H1 (cell line): ENCODE results near the gene RIMBP2. TPM values are rescaled to one million over a fixed set of nuclear protein-coding genes. Genes with fewer than 3 reads are reported as not detected.

Experiments used
- BACH1 ChIP-seq: IDR thresholded peaks from 2 replicates; pipeline ENCODE4 v1.6.1; 2012; ENCODE audit warnings: low read length, improper control_type of control experiment
- BCL11A ChIP-seq, 2 experiments: IDR thresholded peaks; one replicate each; pipeline ENCODE4 v1.6.1; 2011; ENCODE audit warnings: low read depth in 2 of 2, low read length in 2 of 2, mild to moderate bottlenecking in 2 of 2
- BRCA1 ChIP-seq: IDR thresholded peaks from 2 replicates; pipeline ENCODE4 v1.6.1; 2012; ENCODE audit warnings: low read depth, low read length, improper control_type of control experiment
- EZH2 ChIP-seq: fragments of 200-600 bp; sonication (generic); IDR thresholded peaks from 2 replicates; pipeline ENCODE4 v1.7.1; 2012; ENCODE audit warnings: low read depth, mild to moderate bottlenecking, moderate library complexity, low read length, inconsistent platforms; ENCODE audit not compliant: severe bottlenecking
- FOSL1 ChIP-seq: IDR thresholded peaks from 2 replicates; pipeline ENCODE4 v1.6.1; 2011; ENCODE audit warnings: mild to moderate bottlenecking, low read depth, low read length, moderate library complexity; ENCODE audit not compliant: insufficient read depth
- HDAC2 ChIP-seq, 2 experiments: fragments of 300-600 bp in 1 of 2; sonication (generic) in 1 of 2; IDR thresholded peaks; 2 replicates each; pipeline ENCODE4 v1.6.1; 2011 to 2012; ENCODE audit warnings: low read depth in 2 of 2, low read length in 2 of 2, mild to moderate bottlenecking in 2 of 2, moderate library complexity in 2 of 2, borderline replicate concordance in 1 of 2, inconsistent platforms in 1 of 2
- JUN ChIP-seq: IDR thresholded peaks from 2 replicates; pipeline ENCODE4 v1.6.1; 2011; ENCODE audit warnings: low read depth, mild to moderate bottlenecking, improper control_type of control experiment, low read length
- NRF1 ChIP-seq: IDR thresholded peaks from 2 replicates; pipeline ENCODE4 v1.6.1; 2011; ENCODE audit warnings: mild to moderate bottlenecking, low read depth, low read length, improper control_type of control experiment
- RFX5 ChIP-seq: IDR thresholded peaks from 2 replicates; pipeline ENCODE4 v1.6.1; 2011; ENCODE audit warnings: low read depth, low read length, improper control_type of control experiment, borderline replicate concordance
- RXRA ChIP-seq: IDR thresholded peaks from 2 replicates; pipeline ENCODE4 v1.6.1; 2011; ENCODE audit warnings: low read depth, mild to moderate bottlenecking, low read length, moderate library complexity; ENCODE audit not compliant: insufficient read depth
- SAP30 ChIP-seq: fragments of 300-600 bp; sonication (generic); IDR thresholded peaks from 2 replicates; pipeline ENCODE4 v1.7.1; 2012; ENCODE audit warnings: low read length, moderate library complexity, mild to moderate bottlenecking, inconsistent platforms; ENCODE audit not compliant: insufficient read depth, insufficient replicate concordance
- SP4 ChIP-seq: IDR thresholded peaks from 2 replicates; pipeline ENCODE4 v1.6.1; 2012; ENCODE audit warnings: low read length, inconsistent platforms
- TAF7 ChIP-seq: optimal IDR thresholded peaks from 2 replicates; pipeline ENCODE3; 2011; ENCODE audit warnings: low read depth, mild to moderate bottlenecking, inconsistent platforms, low read length, moderate library complexity, borderline replicate concordance
- TBP ChIP-seq: IDR thresholded peaks from 2 replicates; pipeline ENCODE4 v1.6.1; 2011; ENCODE audit warnings: low read depth, low read length, improper control_type of control experiment
- TEAD4 ChIP-seq: IDR thresholded peaks from 2 replicates; pipeline ENCODE4 v1.6.1; 2012; ENCODE audit warnings: low read depth, low read length, inconsistent platforms, mixed read lengths
- polyA plus RNA-seq, 7 experiments: library from polyadenylated mRNA; depleted of rRNA in 3 of 7; stranded (reverse) in 5 of 7; unstranded in 2 of 7; fragments of >200 nt in 5 of 7; fragments of 200-250 nt in 2 of 7; gene quantifications; 1 replicate in 5 of 7; 2 replicates in 1 of 7; 4 replicates in 1 of 7; pipeline versions ENCODE4 v1.2.1 to v1.2.3, GENCODE V29; 2011 to 2013; ENCODE audit warnings: missing spikeins in 2 of 7, mixed read lengths in 2 of 7
- total RNA-seq: library from RNA; stranded (reverse); fragmentation: NEBNext Ultra II Directional; extraction: Animal tissue kit (Norgen Biotek cat#: 25700); gene quantifications from 2 replicates; pipeline ENCODE4 v1.2.1, GENCODE V29; 2021
- TF ChIP-seq, protein P1 (sequence below): IDR thresholded peaks from 2 replicates; pipeline ENCODE4 v1.6.1; 2012; ENCODE audit warnings: inconsistent platforms

RIMBP2 gene
- total and polyA plus RNA-seq, 2 of the 8 experiments (the other 6 are each of a cell fraction or from before 2014, with no cell fraction given): 0.18 to 0.65 TPM

DNA sequence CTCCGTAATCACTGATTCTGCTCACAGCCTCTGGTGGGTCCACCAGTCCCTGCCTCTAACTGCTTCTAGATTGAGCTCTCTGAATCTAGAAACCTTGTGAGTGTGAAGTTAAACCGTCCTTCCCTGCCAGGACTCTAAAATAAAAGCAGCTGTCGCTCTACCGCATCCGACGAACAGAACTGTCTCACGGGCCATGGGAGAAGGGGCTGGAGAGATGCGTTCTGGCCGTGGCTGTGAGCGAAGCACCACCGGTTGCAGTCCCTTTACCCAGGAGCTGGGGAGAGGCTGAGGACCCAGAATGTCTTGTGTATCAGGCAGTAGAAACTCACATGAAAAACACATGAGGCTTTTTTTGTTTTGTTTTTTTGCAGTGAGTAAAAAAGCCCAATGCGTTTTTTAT lies 218.8 kb downstream of the RIMBP2 start (continued):
- TF ChIP-seq TBP: no peak
- no peak for TF ChIP-seq SAP30
- TF ChIP-seq TEAD4: no peak
- TF ChIP-seq SP4: no peak
- TF ChIP-seq RXRA: no peak
- TF ChIP-seq NRF1: no peak
- no peak for TF ChIP-seq BCL11A (IDR thresholded peaks at IDR 0.05; ENCODE audit: low read depth in 2 of 2, low read length in 2 of 2)
- TF ChIP-seq FOSL1: no peak
- TF ChIP-seq EZH2: no peak
- no peak for TF ChIP-seq BRCA1
- TF ChIP-seq, protein P1, sequence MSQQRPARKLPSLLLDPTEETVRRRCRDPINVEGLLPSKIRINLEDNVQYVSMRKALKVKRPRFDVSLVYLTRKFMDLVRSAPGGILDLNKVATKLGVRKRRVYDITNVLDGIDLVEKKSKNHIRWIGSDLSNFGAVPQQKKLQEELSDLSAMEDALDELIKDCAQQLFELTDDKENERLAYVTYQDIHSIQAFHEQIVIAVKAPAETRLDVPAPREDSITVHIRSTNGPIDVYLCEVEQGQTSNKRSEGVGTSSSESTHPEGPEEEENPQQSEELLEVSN: no peak
- no peak for TF ChIP-seq TAF7
- TF ChIP-seq JUN: no peak
- no peak for TF ChIP-seq HDAC2 (IDR thresholded peaks at IDR 0.05; ENCODE audit: borderline replicate concordance in 1 of 2, low read depth in 2 of 2, low read length in 2 of 2)
- TF ChIP-seq BACH1: no peak
- no peak for TF ChIP-seq RFX5
